ENCODE results near the gene FANCM.
A peak's percentile ranks its signal among the peaks of the same experiment; 100 is the strongest.
"Not testable (repeated sequence)": the region's sequence is repeated elsewhere in the genome, so short reads cannot be mapped to it uniquely, and the experiment has no call there.

The FANCM gene

GRCh38 chr14:45199230-45199629, 63.5 kb downstream of the FANCM start:
- Histone ChIP-seq H3K27me3 (replicated peaks; ENCODE audit: control insufficient read depth, insufficient read depth, low read length) (no peaks in the 10 kb centered on the region), H3K36me3 (ENCODE audit: control insufficient read depth, insufficient read depth, low read length) (no peaks in the 10 kb centered on the region; the same call in none of the 2 replicates), H3K4me3 (replicated peaks; ENCODE audit: low read depth, low read length) (no peak overlapping the region)
- no peak for TF ChIP-seq CTCF (IDR thresholded peaks at IDR 0.05; ENCODE audit: insufficient read depth, low read length, poor library complexity, severe bottlenecking)
- no peak for DNase-seq (ENCODE audit: extremely low read depth, insufficient read length)

GRCh38 chr14:45201905-45202304, 66.2 kb downstream of the FANCM start:
- no peaks in the 10 kb centered on the region; the same call in none of the 2 replicates for H3K36me3 ChIP-seq (ENCODE audit: control insufficient read depth, insufficient read depth, low read length)
- H3K4me3 ChIP-seq (replicated peaks; ENCODE audit: low read depth, low read length): no peak overlapping the region
- peak; percentile 62 for TF ChIP-seq CTCF (IDR thresholded peaks at IDR 0.05; ENCODE audit: insufficient read depth, low read length, poor library complexity, severe bottlenecking)
- DNase-seq (ENCODE audit: extremely low read depth, insufficient read length): peak; percentile 9
- H3K27me3 ChIP-seq (replicated peaks; ENCODE audit: control insufficient read depth, insufficient read depth, low read length): no peaks in the 10 kb centered on the region

GRCh38 chr14:45204241-45204640, 68.5 kb downstream of the FANCM start:
- TF ChIP-seq CTCF (IDR thresholded peaks at IDR 0.05; ENCODE audit: insufficient read depth, low read length, poor library complexity, severe bottlenecking): no peak

GRCh38 chr14:45210159-45210558, 74.4 kb downstream of the FANCM start:
- no peak for TF ChIP-seq CTCF (IDR thresholded peaks at IDR 0.05; ENCODE audit: insufficient read depth, low read length, poor library complexity, severe bottlenecking)
- no peak overlapping the region for H3K4me3 ChIP-seq (replicated peaks; ENCODE audit: low read depth, low read length)
- H3K36me3 ChIP-seq (ENCODE audit: control insufficient read depth, insufficient read depth, low read length): peaks cover 9% of the 10 kb centered on the region
- no peak for DNase-seq (ENCODE audit: extremely low read depth, insufficient read length)
- H3K27me3 ChIP-seq (replicated peaks; ENCODE audit: control insufficient read depth, insufficient read depth, low read length): no peaks in the 10 kb centered on the region

More at GRCh38 chr14:45204241-45204640, 68.5 kb downstream of the FANCM start:
- no peaks in the 10 kb centered on the region; the same call in none of the 2 replicates for H3K36me3 ChIP-seq (ENCODE audit: control insufficient read depth, insufficient read depth, low read length)
- H3K27me3 ChIP-seq (replicated peaks; ENCODE audit: control insufficient read depth, insufficient read depth, low read length): no peaks in the 10 kb centered on the region
- no peak overlapping the region for H3K4me3 ChIP-seq (replicated peaks; ENCODE audit: low read depth, low read length)
- no peak for DNase-seq (ENCODE audit: extremely low read depth, insufficient read length)

GRCh38 chr14:45211295-45211694, 75.6 kb downstream of the FANCM start:
- TF ChIP-seq CTCF (IDR thresholded peaks at IDR 0.05; ENCODE audit: insufficient read depth, low read length, poor library complexity, severe bottlenecking): no peak
- Histone ChIP-seq H3K27me3 (replicated peaks; ENCODE audit: control insufficient read depth, insufficient read depth, low read length) (no peaks in the 10 kb centered on the region), H3K4me3 (replicated peaks; ENCODE audit: low read depth, low read length) (no peak overlapping the region), H3K36me3 (ENCODE audit: control insufficient read depth, insufficient read depth, low read length) (peaks cover 9% of the 10 kb centered on the region)
- no peak for DNase-seq (ENCODE audit: extremely low read depth, insufficient read length)

- Histone ChIP-seq H3K4me3 (replicated peaks; ENCODE audit: low read depth, low read length) (no peak overlapping the region), H3K27me3 (replicated peaks; ENCODE audit: control insufficient read depth, insufficient read depth, low read length) (no peaks in the 10 kb centered on the region), H3K36me3 (ENCODE audit: control insufficient read depth, insufficient read depth, low read length) (peaks cover 10% of the 10 kb centered on the region)
- no peak for TF ChIP-seq CTCF (IDR thresholded peaks at IDR 0.05; ENCODE audit: insufficient read depth, low read length, poor library complexity, severe bottlenecking)
- no peak for DNase-seq (ENCODE audit: extremely low read depth, insufficient read length)
Observed at GRCh38 chr14:45212231-45212630, 76.5 kb downstream of the FANCM start.

GRCh38 chr14:45213716-45214115, 78.0 kb downstream of the FANCM start:
- not testable (repeated sequence) for H3K4me3 ChIP-seq (replicated peaks; ENCODE audit: low read depth, low read length); DNase-seq (ENCODE audit: extremely low read depth, insufficient read length); H3K27me3 ChIP-seq (replicated peaks; ENCODE audit: control insufficient read depth, insufficient read depth, low read length)
- H3K36me3 ChIP-seq (ENCODE audit: control insufficient read depth, insufficient read depth, low read length): peaks cover 10% of the 10 kb centered on the region

GRCh38 chr14:45214341-45214740, 78.6 kb downstream of the FANCM start:
- DNase-seq (ENCODE audit: extremely low read depth, insufficient read length); H3K4me3 ChIP-seq (replicated peaks; ENCODE audit: low read depth, low read length); H3K27me3 ChIP-seq (replicated peaks; ENCODE audit: control insufficient read depth, insufficient read depth, low read length): not testable (repeated sequence)
- peaks cover 10% of the 10 kb centered on the region for H3K36me3 ChIP-seq (ENCODE audit: control insufficient read depth, insufficient read depth, low read length)
